Activated effector memory CD4-positive, alpha-beta T cell treated with Interleukin-2 at 50 U/mL for 16 hours (primary cell): ENCODE measurements around the gene MTMR11.

ENCODE experiments used
- DNase-seq: peaks from one replicate; pipeline ENCODE4 v3.0.0-alpha.2; 2020

MTMR11 gene

GRCh38 chr1:149933208-149933607, 3.5 kb downstream of the MTMR11 start:
- no peak for DNase-seq

DNA sequence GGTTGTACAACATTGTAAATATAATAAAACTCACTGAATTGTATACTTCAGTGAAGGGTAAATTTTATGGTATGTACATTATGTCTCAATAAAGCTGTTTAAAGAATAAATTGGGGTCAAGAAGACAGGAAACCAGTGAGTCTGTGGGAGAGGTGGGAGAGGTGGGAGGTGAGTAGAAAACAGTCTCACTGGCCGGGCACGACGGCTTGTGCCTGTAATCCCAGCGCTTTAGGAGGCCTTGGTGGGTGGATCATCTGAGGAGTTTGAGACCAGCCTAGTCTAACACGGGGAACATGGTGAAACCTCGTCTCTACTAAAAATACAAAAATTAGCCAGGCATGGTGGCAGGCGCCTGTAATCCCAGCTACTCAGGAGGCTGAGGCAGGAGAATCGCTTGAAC, 4.2 kb downstream of the MTMR11 start:
- DNase-seq, result no peak

GRCh38 chr1:149931212-149931790, 5.4 kb downstream of the MTMR11 start:
- no peak for DNase-seq

- DNase-seq, result no peak
Observed at GRCh38 chr1:149929856-149930255, 6.8 kb downstream of the MTMR11 start.

- no peak for DNase-seq
Observed at GRCh38 chr1:149928401-149928724, 8.3 kb downstream of the MTMR11 start.

GRCh38 chr1:149927563-149928400, 8.9 kb downstream of the MTMR11 start, which contains the start of gene SF3B4:
Gene SF3B4 (minus strand): TSS chr1:149927803. CDS start chr1:149927759, 44 bp downstream.
- peak; percentile 96 for DNase-seq

DNA sequence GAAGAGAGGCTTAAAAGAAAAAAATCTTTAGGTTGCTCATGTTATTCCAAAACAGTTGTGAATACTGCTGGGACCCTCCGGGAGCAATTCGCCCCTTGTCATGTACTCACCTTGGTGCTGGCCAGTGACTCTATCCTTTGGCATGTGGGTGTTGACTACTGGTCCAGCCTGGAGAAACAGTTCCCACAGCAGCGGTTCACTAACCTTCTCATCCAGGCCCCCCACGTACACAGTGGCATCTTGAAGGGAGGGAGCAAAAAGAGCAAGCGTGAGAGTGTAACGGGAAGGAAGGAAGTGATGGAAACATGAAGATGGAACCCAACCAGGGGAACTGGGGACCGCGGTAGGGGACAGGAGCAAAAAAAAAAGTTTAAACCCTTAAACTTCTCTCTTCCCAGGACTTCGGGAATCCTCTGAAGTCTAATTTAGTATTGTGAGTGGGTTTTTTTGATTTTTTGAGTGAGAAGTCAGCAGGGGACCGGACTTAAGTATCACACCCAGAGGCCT, 9.6 kb downstream of the MTMR11 start:
- no peak for DNase-seq

DNA sequence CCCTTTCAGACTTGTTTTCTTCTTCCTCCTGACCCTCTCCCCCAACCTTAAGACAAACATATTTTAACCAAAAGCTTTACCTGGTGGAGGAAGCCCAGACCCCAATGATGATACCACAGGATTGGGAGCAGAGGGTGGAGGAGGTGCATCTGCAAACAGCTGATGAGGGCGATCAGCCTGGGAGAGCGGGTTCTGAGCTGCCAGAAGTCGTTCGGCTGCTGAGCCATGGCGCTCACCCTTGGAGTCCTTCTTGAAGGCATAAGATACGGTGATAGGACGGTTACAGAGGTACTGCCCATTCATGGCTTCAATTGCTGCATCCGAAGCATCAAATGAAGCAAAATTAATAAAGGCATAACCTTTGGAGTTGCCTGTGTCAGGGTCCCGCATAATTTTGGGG, 10.4 kb downstream of the MTMR11 start:
- DNase-seq, result no peak

DNA sequence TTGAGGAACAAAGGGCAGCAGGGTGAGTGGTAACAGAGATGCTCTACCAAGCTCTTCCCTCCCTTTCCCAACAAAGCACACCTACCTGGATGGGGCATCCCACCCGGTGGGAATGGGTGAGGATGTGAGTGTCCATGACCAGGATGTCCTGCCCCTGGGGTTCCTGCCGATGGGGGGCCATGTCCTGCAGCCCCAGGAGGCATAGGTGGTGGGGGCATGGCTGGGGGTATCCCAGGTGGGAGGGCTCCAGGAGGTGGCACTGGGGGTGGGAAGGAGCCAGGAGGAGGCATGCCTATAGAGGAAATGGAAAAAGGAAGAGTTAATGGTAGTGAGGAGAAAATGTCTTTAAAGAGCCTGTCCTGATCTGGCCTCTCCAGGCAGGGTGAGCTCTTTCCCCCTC, 10.9 kb downstream of the MTMR11 start:
- no peak for DNase-seq

GRCh38 chr1:149925345-149925744, 11.3 kb downstream of the MTMR11 start:
- DNase-seq, result no peak

DNA sequence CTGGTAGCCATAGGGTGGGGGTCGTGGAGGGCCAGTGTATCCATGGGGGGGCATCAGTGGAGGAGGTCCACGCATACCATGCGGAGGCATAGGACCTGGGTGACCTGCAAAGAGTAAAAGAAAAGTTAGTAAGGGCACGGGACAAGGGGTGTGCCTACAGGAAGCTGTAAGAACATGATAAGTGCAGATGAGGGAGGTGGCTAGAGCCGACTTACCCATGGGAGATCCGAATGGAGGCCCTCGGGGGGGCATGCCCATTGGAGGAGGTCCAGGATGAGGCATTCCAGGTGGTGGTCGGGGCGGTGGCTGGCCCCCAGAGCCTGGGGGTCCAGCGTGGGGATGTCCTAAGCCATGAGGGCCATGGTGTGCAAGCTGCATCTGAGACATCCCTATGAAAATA, 13.1 kb downstream of the MTMR11 start:
- DNase-seq, result no peak

GRCh38 chr1:149917571-149918144, 19.0 kb downstream of the MTMR11 start, which contains the start of gene SV2A:
Gene SV2A (minus strand): TSS chr1:149917844. CDS start chr1:149913840, 4,004 bp downstream.
- peak; percentile 20 for DNase-seq

GRCh38 chr1:149916898-149917252, 19.8 kb downstream of the MTMR11 start:
- DNase-seq, result no peak

GRCh38 chr1:149916193-149916897, 20.3 kb downstream of the MTMR11 start:
- DNase-seq, result no peak

GRCh38 chr1:149915429-149916192, 21.1 kb downstream of the MTMR11 start:
- DNase-seq, result no peak

GRCh38 chr1:149914545-149914944, 22.1 kb downstream of the MTMR11 start:
- DNase-seq, result no peak

DNA sequence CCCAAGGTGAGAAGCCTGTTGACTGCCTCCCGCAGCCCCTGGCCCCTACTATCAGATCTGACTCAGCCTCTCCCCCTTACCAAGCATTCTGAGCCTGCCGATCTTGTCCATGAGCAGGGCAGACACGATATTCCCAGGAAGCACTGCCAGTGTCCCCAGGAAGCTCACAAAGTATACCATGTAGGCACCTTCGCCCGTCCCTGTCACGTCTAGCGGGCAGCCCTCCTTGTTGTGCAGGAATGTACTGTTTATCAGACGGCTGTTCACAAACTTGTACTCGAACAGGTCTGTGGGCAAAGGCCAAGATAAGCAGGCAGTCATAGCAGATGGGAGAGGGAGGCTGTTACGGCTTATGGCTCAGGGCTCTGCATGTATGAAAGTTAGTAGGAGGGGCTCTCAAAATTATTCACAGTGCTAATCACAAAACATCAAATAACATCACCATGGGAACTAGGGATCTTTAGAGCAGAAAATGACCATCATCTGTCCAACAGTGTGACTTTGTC, 30.1 kb downstream of the MTMR11 start:
- DNase-seq, result no peak

DNA sequence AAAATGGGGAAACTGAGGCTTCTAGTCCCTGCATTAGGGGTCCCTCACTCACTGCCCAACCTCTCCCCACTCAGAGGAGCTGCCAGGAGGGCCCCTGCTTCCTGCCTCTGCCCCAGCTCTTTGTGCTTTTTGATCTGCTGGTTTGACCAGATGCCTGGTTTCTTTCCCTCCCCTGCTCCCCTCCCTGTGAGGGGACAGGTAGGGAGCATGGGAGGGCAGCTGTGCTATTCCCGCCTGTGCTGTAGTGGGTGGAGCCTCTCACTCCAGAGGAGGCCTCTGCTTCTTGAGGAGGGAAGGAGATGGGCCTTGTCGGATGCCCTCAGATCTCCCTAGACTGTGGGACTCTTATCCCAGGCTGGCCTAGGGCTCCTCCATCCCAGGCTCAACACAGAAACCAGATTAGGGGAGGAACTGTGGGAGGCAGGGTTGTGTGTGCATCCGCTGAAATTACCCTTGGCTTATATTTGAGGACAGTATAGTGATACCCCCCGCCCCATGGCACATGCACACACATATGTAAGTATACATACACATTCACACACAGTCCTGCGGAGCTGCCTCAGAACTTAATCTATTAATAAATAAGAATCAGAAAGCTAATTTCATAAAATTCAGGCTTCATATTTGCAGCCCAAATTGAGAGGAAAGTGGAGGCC, 32.7 kb downstream of the MTMR11 start:
- no peak for DNase-seq

DNA sequence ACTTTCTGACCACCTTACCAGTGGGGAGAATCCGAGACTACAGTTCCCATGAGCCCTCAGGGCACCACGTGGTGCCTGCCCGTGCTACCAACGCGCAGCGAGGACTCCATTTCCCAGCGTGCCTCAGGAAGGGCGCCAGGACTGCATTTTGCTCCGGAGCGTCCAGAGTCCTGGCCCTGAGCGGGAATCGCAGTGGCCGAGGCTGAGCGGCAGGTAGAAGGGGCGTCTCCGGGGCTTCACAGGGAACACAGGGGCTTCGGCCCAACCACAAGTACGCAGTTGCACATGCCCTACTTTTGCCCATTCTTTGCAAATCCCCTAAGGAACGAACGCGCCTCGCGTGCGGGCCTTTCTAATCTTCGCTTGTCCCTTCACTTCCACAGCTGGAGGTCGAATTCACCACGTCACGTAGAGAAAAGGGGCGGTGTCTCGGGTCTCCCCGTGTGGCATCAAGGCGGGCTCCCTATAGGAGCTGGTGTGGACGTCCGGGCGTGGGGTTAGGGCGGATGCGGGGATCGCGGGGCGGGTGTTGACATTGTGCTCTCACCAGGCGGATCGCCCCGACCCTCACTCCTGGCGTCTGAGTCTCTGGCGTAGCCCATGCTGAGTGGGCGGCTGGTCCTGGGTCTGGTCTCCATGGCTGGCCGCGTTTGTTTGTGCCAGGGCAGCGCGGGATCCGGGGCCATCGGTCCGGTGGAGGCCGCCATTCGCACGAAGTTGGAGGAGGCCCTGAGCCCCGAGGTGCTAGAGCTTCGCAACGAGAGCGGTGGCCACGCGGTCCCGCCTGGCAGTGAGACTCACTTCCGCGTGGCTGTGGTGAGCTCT, 37.0 kb downstream of the MTMR11 start, which contains the start of gene BOLA1:
Gene BOLA1, plus strand, starts transcription at position 109 of the 825 bp plus-strand sequence. Its CDS starts 492 bp downstream, at position 601.
- DNase-seq, result peak; percentile 71

DNA sequence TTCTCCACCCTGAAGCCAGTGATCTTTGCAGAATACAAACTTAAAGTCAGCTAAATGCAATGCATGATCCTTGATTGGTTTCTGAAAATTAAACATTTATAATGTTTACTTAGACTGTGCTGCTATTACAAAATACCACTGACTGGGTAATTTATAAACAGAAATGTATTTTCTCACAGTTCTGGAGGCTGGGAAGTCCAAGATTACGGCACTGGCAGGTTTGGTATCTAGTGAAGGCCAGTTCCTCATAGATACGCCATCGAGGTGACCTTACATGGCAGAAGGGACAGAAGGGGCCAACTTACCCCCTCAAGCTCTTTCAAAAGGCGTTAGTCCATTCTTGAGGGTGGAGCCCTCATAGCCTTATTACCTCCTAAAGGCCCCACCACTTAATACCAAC, 40.1 kb downstream of the MTMR11 start:
- no peak for DNase-seq

- no peak for DNase-seq
Observed at GRCh38 chr1:149888999-149889289, 47.7 kb downstream of the MTMR11 start.
